ENCODE data around the gene ASB7. TPM values are rescaled to one million over a fixed set of nuclear protein-coding genes. Genes with fewer than 3 reads are reported as not detected.

ASB7 gene
- total and polyA plus RNA-seq, 12 donors, result 2.9 to 7.0 (median 5.8) TPM

GRCh38 chr15:100663086-100663914 is 60.9 kb downstream of the ASB7 start:
- WGBS, 2 donors, result 57 to 62% methylated on average over 13 of the region's 13 CpGs
- Histone ChIP-seq H3K9me3 (no peaks in the 10 kb centered on the region), H3K36me3 (no peaks in the 10 kb centered on the region), H3K4me1 (peaks cover 0 to 21% (median 15%) of the 10 kb centered on the region in 9 donors), H3K27ac (peak overlapping the region in 3 of 10 donors; percentile 1 to 40 (median 34)), H3K4me3 (no peak overlapping the region), H3K27me3 (peaks cover 0 to 15% (median 0%) of the 10 kb centered on the region in 7 donors)
- TF ChIP-seq CTCF (IDR thresholded peaks at IDR 0.05), result peak in 1 of 9 donors; percentile 14
- peak in 1 of 8 donors; percentile 6 for ATAC-seq
- intact Hi-C loops (cut with DNase I), result no loop called here
- DNase-seq, result no peak

GRCh38 chr15:100663915-100664281 is 61.5 kb downstream of the ASB7 start:
- peak in 1 of 8 donors; percentile 5 for ATAC-seq
- peaks cover 0 to 22% (median 15%) of the 10 kb centered on the region in 9 donors for H3K4me1 ChIP-seq
- TF ChIP-seq CTCF (IDR thresholded peaks at IDR 0.05), result no peak
- no peak for DNase-seq
- 38 to 45% methylated on average over 11 of the region's 11 CpGs for WGBS, 2 donors
- peaks cover 0 to 15% (median 0%) of the 10 kb centered on the region in 7 donors for H3K27me3 ChIP-seq
- intact Hi-C loops (cut with DNase I), result no loop called here
- H3K9me3 ChIP-seq, result no peaks in the 10 kb centered on the region
- H3K36me3 ChIP-seq, result no peaks in the 10 kb centered on the region
- H3K4me3 ChIP-seq, result no peak overlapping the region
- H3K27ac ChIP-seq, result peak overlapping the region in 3 of 10 donors; percentile 1 to 40 (median 34)

- Histone ChIP-seq H3K27me3 (peaks cover 0 to 15% (median 0%) of the 10 kb centered on the region in 7 donors), H3K27ac (no peak overlapping the region), H3K9me3 (no peaks in the 10 kb centered on the region), H3K36me3 (no peaks in the 10 kb centered on the region), H3K4me1 (peaks cover 0 to 22% (median 15%) of the 10 kb centered on the region in 9 donors), H3K4me3 (no peak overlapping the region)
- no peak for TF ChIP-seq CTCF (IDR thresholded peaks at IDR 0.05)
- peak in 2 of 8 donors; percentile 62 to 64 for ATAC-seq
- WGBS, 2 donors, result 61 to 68% methylated on average over 7 of the region's 7 CpGs
- DNase-seq, result no peak
- intact Hi-C loops (cut with DNase I), result no loop called here
Observed at GRCh38 chr15:100665570-100665969, 63.2 kb downstream of the ASB7 start.

GRCh38 chr15:100667405-100668347 is 65.3 kb downstream of the ASB7 start:
- 45 to 53% methylated on average over 20 of the region's 20 CpGs for WGBS, 2 donors
- no peak overlapping the region for H3K4me3 ChIP-seq
- DNase-seq, result peak in 1 of 2 donors; percentile 30

More at GRCh38 chr15:100667405-100668347, 65.3 kb downstream of the ASB7 start:
- peaks cover 0 to 22% (median 15%) of the 10 kb centered on the region in 9 donors for H3K4me1 ChIP-seq
- peak overlapping the region in 8 of 10 donors; percentile 18 to 79 (median 60) for H3K27ac ChIP-seq
- peak in 6 of 8 donors; percentile 55 to 79 (median 64) for ATAC-seq
- intact Hi-C loops (cut with DNase I), result no loop called here
- no peaks in the 10 kb centered on the region for H3K36me3 ChIP-seq
- no peaks in the 10 kb centered on the region for H3K9me3 ChIP-seq
- TF ChIP-seq CTCF (IDR thresholded peaks at IDR 0.05), result no peak
- H3K27me3 ChIP-seq, result peaks cover 0 to 15% (median 0%) of the 10 kb centered on the region in 7 donors
